ENCODE measurements around the gene GATD1.
A peak's percentile ranks its signal among the peaks of the same experiment; 100 is the strongest.

GATD1 gene

GRCh38 chr11:728901-729491 lies 48.3 kb downstream of the GATD1 start:
- Histone ChIP-seq H3K27ac (ENCODE audit: low read depth, low read length) (no peak overlapping the region), H3K4me1 (ENCODE audit: control insufficient read depth in 1 of 2, insufficient read depth in 2 of 2, low read length in 2 of 2) (peaks cover 2 to 8% of the 10 kb centered on the region in 2 experiments), H4K12ac (ENCODE audit: low read depth, low read length) (no peak overlapping the region), H3K4ac (ENCODE audit: low read depth, low read length) (no peak overlapping the region), H3K36me3 (ENCODE audit: control insufficient read depth in 1 of 2, insufficient read depth in 2 of 2, low read length in 2 of 2) (peaks cover 22 to 24% of the 10 kb centered on the region in 2 experiments), H3K9me3 (ENCODE audit: insufficient read depth, low read depth, low read length) (no peaks in the 10 kb centered on the region), H4K8ac (ENCODE audit: low read depth, low read length) (no peak overlapping the region), H3K14ac (ENCODE audit: low read length) (no peak overlapping the region), H3K9ac (ENCODE audit: low read length) (no peak overlapping the region), H3K27me3 (ENCODE audit: insufficient read depth, low read length) (no peaks in the 10 kb centered on the region), H2BK5ac (ENCODE audit: low read depth, low read length, poor library complexity) (no peak overlapping the region), H2AK5ac (ENCODE audit: low read length) (no peak overlapping the region), H4K91ac (ENCODE audit: low read depth, low read length) (no peak overlapping the region), H2AFZ (ENCODE audit: insufficient read depth, low read length, poor library complexity) (no peak overlapping the region), H3K4me3 (ENCODE audit: low read depth, low read length) (no peak overlapping the region), H3K18ac (ENCODE audit: low read length) (no peak overlapping the region), H3K4me2 (ENCODE audit: low read length) (no peak overlapping the region), H2BK12ac (ENCODE audit: low read length) (no peak overlapping the region), H3K79me2 (ENCODE audit: control insufficient read depth, insufficient read depth, low read length, poor library complexity) (no peaks in the 10 kb centered on the region), H3K79me1 (ENCODE audit: low read length) (no peaks in the 10 kb centered on the region), H2BK120ac (ENCODE audit: insufficient read depth, low read length, poor library complexity) (no peak overlapping the region), H3K23ac (ENCODE audit: low read length) (no peak overlapping the region)
- WGBS (ENCODE audit: extremely low coverage, insufficient coverage, insufficient read length): no CpG with 5 or more reads among the region's 15 CpGs
- no peak for DNase-seq

GRCh38 chr11:727859-728748 lies 49.2 kb downstream of the GATD1 start:
- Histone ChIP-seq H3K27ac (ENCODE audit: low read depth, low read length) (no peak overlapping the region), H3K14ac (ENCODE audit: low read length) (no peak overlapping the region), H3K79me1 (ENCODE audit: low read length) (no peaks in the 10 kb centered on the region), H3K27me3 (ENCODE audit: insufficient read depth, low read length) (no peaks in the 10 kb centered on the region), H3K79me2 (ENCODE audit: control insufficient read depth, insufficient read depth, low read length, poor library complexity) (no peaks in the 10 kb centered on the region), H3K4me3 (ENCODE audit: low read depth, low read length) (no peak overlapping the region), H3K4ac (ENCODE audit: low read depth, low read length) (no peak overlapping the region), H3K36me3 (ENCODE audit: control insufficient read depth in 1 of 2, insufficient read depth in 2 of 2, low read length in 2 of 2) (peaks cover 29 to 30% of the 10 kb centered on the region in 2 experiments), H2BK12ac (ENCODE audit: low read length) (no peak overlapping the region), H3K9ac (ENCODE audit: low read length) (no peak overlapping the region), H3K23ac (ENCODE audit: low read length) (no peak overlapping the region), H2BK5ac (ENCODE audit: low read depth, low read length, poor library complexity) (no peak overlapping the region), H4K12ac (ENCODE audit: low read depth, low read length) (peak overlapping the region; percentile 8), H4K91ac (ENCODE audit: low read depth, low read length) (no peak overlapping the region), H4K8ac (ENCODE audit: low read depth, low read length) (no peak overlapping the region), H3K4me1 (ENCODE audit: control insufficient read depth in 1 of 2, insufficient read depth in 2 of 2, low read length in 2 of 2) (peaks cover 2 to 8% of the 10 kb centered on the region in 2 experiments), H3K18ac (ENCODE audit: low read length) (no peak overlapping the region), H2AK5ac (ENCODE audit: low read length) (no peak overlapping the region), H3K9me3 (ENCODE audit: insufficient read depth, low read depth, low read length) (no peaks in the 10 kb centered on the region), H3K4me2 (ENCODE audit: low read length) (no peak overlapping the region), H2AFZ (ENCODE audit: insufficient read depth, low read length, poor library complexity) (no peak overlapping the region), H2BK120ac (ENCODE audit: insufficient read depth, low read length, poor library complexity) (no peak overlapping the region)
- no CpG with 5 or more reads among the region's 31 CpGs for WGBS (ENCODE audit: extremely low coverage, insufficient coverage, insufficient read length)
- DNase-seq: peak; percentile 93 to 94

- Histone ChIP-seq H3K27me3 (ENCODE audit: insufficient read depth, low read length) (no peaks in the 10 kb centered on the region), H3K9ac (ENCODE audit: low read length) (no peak overlapping the region), H4K12ac (ENCODE audit: low read depth, low read length) (no peak overlapping the region), H3K18ac (ENCODE audit: low read length) (no peak overlapping the region), H3K4me3 (ENCODE audit: low read depth, low read length) (no peak overlapping the region), H3K23ac (ENCODE audit: low read length) (no peak overlapping the region), H3K4me2 (ENCODE audit: low read length) (no peak overlapping the region), H2AK5ac (ENCODE audit: low read length) (no peak overlapping the region), H4K8ac (ENCODE audit: low read depth, low read length) (no peak overlapping the region), H3K4me1 (ENCODE audit: control insufficient read depth in 1 of 2, insufficient read depth in 2 of 2, low read length in 2 of 2) (peaks cover 2 to 8% of the 10 kb centered on the region in 2 experiments), H2BK120ac (ENCODE audit: insufficient read depth, low read length, poor library complexity) (no peak overlapping the region), H3K14ac (ENCODE audit: low read length) (no peak overlapping the region), H3K36me3 (ENCODE audit: control insufficient read depth in 1 of 2, insufficient read depth in 2 of 2, low read length in 2 of 2) (peaks cover 35 to 36% of the 10 kb centered on the region in 2 experiments), H3K9me3 (ENCODE audit: insufficient read depth, low read depth, low read length) (no peaks in the 10 kb centered on the region), H3K79me2 (ENCODE audit: control insufficient read depth, insufficient read depth, low read length, poor library complexity) (no peaks in the 10 kb centered on the region), H2BK5ac (ENCODE audit: low read depth, low read length, poor library complexity) (no peak overlapping the region), H3K4ac (ENCODE audit: low read depth, low read length) (no peak overlapping the region), H2AFZ (ENCODE audit: insufficient read depth, low read length, poor library complexity) (no peak overlapping the region), H2BK12ac (ENCODE audit: low read length) (no peak overlapping the region), H4K91ac (ENCODE audit: low read depth, low read length) (no peak overlapping the region), H3K27ac (ENCODE audit: low read depth, low read length) (no peak overlapping the region), H3K79me1 (ENCODE audit: low read length) (no peaks in the 10 kb centered on the region)
- WGBS (ENCODE audit: extremely low coverage, insufficient coverage, insufficient read length): no CpG with 5 or more reads among the region's 12 CpGs
- no peak for DNase-seq
These were observed 50.0 kb downstream of the GATD1 start for GRCh38 chr11:727281-727701.

- Histone ChIP-seq H2BK12ac (ENCODE audit: low read length) (no peak overlapping the region), H3K27ac (ENCODE audit: low read depth, low read length) (no peak overlapping the region), H3K14ac (ENCODE audit: low read length) (no peak overlapping the region), H3K9ac (ENCODE audit: low read length) (no peak overlapping the region), H3K4me1 (ENCODE audit: control insufficient read depth in 1 of 2, insufficient read depth in 2 of 2, low read length in 2 of 2) (peaks cover 2 to 8% of the 10 kb centered on the region in 2 experiments), H2BK120ac (ENCODE audit: insufficient read depth, low read length, poor library complexity) (no peak overlapping the region), H3K36me3 (ENCODE audit: control insufficient read depth in 1 of 2, insufficient read depth in 2 of 2, low read length in 2 of 2) (peaks cover 42% of the 10 kb centered on the region in 2 experiments), H3K23ac (ENCODE audit: low read length) (no peak overlapping the region), H3K4me3 (ENCODE audit: low read depth, low read length) (no peak overlapping the region), H3K4ac (ENCODE audit: low read depth, low read length) (no peak overlapping the region), H3K79me1 (ENCODE audit: low read length) (no peaks in the 10 kb centered on the region), H2BK5ac (ENCODE audit: low read depth, low read length, poor library complexity) (no peak overlapping the region), H4K12ac (ENCODE audit: low read depth, low read length) (no peak overlapping the region), H3K18ac (ENCODE audit: low read length) (no peak overlapping the region), H2AFZ (ENCODE audit: insufficient read depth, low read length, poor library complexity) (no peak overlapping the region), H2AK5ac (ENCODE audit: low read length) (no peak overlapping the region), H3K4me2 (ENCODE audit: low read length) (peak overlapping the region; percentile 19), H3K79me2 (ENCODE audit: control insufficient read depth, insufficient read depth, low read length, poor library complexity) (no peaks in the 10 kb centered on the region), H3K9me3 (ENCODE audit: insufficient read depth, low read depth, low read length) (no peaks in the 10 kb centered on the region), H4K91ac (ENCODE audit: low read depth, low read length) (no peak overlapping the region), H4K8ac (ENCODE audit: low read depth, low read length) (no peak overlapping the region), H3K27me3 (ENCODE audit: insufficient read depth, low read length) (no peaks in the 10 kb centered on the region)
- WGBS (ENCODE audit: extremely low coverage, insufficient coverage, insufficient read length): no CpG with 5 or more reads among the region's 61 CpGs
- peak in 1 of 2 donors; percentile 35 for DNase-seq
These were observed 50.7 kb downstream of the GATD1 start for GRCh38 chr11:726278-727220.
